Measurements from ENCODE around the gene UMODL1.

The UMODL1 gene

GRCh38 chr21:42079939-42080787 is 9.0 kb downstream of the UMODL1 start:
- no peak for DNase-seq

DNA sequence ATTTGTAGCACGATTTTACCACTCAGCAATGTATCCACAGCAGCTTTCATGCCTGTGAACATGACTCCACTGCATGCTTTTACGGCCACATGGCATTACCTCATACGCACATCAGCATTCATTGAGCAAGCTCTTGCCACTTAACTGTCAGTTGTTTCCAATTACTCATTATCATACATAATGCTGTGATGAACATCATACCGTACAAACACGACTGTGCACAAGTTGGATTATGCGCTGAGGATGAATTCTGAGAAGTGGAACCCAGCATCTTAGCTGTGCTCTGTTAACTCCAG is 9.6 kb downstream of the UMODL1 start:
- DNase-seq = peak; percentile 37

GRCh38 chr21:42081138-42081537 is 10.0 kb downstream of the UMODL1 start:
- peak; percentile 52 for DNase-seq

GRCh38 chr21:42081931-42082381 is 10.8 kb downstream of the UMODL1 start:
- no peak for DNase-seq

GRCh38 chr21:42082501-42083360 is 11.6 kb downstream of the UMODL1 start:
- no peak for DNase-seq

- no peak for DNase-seq
Observed at GRCh38 chr21:42083361-42083690, 12.2 kb downstream of the UMODL1 start.

GRCh38 chr21:42084079-42084478 is 13.0 kb downstream of the UMODL1 start:
- no peak for DNase-seq

DNA sequence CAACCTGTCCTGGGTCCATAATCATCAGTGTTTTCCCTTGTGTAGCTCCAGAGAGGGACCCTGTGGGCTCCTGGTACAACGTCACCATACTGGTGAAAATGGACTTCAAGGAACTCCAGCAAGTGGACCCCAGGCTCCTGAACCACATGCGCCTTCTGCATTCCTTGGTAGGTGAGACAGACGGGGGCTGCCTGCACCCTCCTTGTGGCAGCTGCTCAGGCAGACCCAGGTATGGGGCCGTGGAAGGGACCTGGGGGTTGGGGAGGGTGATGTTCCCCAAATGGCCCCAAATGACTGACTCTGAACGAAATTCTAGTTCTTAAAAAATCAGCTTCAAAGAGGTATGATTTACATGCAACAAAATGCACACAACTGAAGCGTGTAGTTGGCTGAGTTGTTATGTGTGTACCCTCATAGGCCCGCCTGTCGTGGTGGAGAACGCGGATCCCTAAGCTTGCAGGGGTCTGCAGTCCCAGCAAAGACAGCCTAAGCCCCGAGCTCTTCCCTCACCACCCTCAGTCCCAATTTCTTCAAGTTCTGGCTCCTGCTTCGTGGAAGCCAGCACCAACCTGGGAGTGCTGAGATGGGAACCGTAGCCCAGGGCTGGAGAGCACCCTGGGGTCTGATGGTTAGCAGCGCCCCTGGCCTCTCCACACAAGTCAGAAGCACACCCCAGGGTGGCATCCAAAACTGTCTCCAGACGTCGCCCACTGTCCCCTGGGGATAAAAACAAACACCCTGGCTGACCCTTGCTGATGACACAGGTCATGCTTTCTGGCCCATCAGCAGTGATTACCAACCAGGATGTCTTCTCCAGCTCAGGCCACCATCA is 14.3 kb downstream of the UMODL1 start:
- DNase-seq = no peak

- no peak for DNase-seq
Observed at GRCh38 chr21:42086969-42087368, 15.9 kb downstream of the UMODL1 start.

DNA sequence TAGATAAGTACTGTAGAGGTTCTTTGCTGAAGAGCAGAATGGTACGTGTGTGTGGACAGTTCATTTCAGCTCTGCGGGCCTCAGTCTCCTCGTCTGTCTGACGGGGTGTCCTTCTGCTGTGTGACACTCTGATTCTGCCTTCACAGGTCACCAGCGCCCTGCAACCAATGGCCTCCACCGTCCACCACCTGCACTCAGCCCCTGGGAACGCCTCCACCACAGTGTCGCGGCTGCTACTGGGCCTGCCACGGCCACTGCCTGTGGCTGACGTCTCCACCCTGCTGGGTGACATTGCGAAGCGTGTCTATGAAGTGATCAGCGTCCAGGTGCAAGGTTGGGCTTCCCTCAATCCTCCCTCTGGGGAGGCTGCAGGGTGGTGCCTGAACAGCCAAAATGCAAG is 17.0 kb downstream of the UMODL1 start:
- no peak for DNase-seq

DNA sequence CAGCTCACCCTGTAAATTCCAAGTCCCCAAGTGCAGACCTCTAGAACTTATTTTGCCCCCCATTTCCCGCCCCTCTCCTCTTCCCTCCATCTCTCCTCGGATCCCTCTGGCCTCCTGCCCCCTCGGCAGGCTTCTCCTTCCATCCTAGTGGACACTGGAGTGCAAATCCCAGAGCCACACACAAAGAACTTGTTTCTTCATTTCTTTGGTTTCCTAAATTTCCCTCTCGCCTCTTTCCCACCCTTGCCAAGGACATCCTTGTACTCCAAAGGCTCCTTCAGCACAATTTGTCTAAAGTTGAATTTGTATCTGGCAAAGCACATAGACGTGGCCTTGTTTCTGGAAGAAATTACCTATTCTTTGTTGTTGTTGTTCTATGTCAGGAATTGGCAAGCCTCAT is 17.5 kb downstream of the UMODL1 start:
- no peak for DNase-seq

DNA sequence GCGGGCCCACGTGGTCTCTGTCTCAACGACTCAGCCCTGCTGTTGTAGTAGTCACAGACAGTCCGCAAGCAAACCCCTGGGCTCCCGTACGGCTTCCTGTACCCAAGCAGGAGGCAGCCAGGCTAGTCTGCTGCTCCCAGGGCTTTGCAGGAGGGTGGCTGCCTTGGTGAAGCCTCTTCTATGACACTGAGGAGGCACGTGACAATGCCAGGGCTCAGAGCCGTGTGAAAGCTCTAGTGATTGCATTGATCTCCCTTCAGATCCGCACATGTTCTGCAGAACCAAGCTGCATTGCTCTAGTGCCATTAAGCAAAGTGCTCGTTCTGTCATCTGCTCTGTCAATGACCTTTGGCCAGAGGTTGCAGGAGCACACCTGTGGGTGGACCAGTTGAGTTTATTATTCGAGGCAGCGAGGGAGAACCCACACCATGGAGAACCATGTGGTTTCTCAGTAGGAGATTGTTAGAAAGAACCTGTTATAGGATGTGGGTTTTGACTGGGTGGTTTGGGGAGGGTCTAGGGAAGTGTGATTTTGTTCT is 18.0 kb downstream of the UMODL1 start:
- no peak for DNase-seq

- no peak for DNase-seq
Observed at GRCh38 chr21:42089665-42090310, 18.7 kb downstream of the UMODL1 start.

- DNase-seq = no peak
Observed at GRCh38 chr21:42091899-42092508, 20.9 kb downstream of the UMODL1 start.

DNA sequence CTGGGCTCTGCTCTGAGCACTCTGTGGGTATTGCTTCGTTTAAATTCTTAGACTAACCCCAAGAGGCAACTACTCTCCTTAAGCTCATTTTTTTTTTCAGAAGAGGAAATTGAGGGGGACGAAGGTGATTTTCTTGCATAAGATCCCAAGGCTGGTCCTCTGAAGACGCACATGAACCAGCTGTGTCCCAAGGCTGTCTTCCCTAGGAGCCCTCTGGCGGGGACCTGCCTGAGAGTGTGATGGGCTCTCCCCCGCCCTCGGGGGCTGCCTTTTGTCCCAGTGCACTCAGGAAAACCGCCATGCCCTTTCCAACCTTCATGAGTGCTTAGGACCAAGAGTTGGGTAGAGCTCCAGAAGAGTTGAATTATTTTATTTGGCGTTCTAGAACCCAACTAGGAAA is 21.7 kb downstream of the UMODL1 start:
- no peak for DNase-seq

GRCh38 chr21:42093186-42093585 is 22.1 kb downstream of the UMODL1 start:
- no peak for DNase-seq

DNA sequence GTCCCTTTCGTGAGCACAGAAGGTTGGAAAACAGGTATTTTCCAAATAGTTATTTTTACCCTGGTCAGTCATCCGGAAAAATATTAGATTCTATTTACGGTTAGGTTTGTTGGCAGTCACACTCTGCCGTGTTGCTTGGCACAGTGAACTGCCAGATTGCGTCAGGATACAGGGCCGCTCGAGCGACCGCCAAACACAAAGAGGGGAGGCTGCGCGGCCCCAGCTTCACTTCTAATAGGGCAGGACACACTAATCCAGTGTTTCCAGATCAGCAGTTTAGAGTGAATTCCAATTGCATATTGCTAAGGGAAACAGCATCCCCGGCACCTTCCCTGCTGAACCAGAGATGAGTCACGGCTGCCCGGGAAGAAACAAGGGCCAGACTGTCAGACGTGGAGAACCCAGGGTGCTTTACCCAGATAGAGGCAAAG is 22.9 kb downstream of the UMODL1 start:
- DNase-seq = no peak

GRCh38 chr21:42094811-42095210 is 23.7 kb downstream of the UMODL1 start:
- DNase-seq = no peak

DNA sequence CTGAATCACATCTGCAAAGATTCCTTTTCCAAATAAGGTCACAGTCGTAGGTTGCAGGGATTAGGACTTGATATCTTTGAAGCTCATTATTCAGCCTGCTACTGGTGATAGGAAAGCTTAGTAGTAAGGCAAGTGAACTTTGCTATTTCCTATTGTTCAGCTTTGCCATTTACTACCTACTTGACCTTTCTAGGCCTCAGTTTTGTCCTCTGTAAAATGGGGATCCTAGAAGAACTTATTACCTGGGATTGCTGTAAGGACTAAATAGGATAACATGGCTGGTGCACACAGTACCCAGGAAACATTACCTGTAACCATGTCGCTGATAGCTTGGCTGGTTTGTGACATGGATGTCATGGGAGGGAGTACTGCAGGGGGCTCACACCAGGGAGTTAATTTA is 24.5 kb downstream of the UMODL1 start:
- DNase-seq = no peak

- DNase-seq = no peak
Observed at GRCh38 chr21:42096566-42096965, 25.4 kb downstream of the UMODL1 start.

DNA sequence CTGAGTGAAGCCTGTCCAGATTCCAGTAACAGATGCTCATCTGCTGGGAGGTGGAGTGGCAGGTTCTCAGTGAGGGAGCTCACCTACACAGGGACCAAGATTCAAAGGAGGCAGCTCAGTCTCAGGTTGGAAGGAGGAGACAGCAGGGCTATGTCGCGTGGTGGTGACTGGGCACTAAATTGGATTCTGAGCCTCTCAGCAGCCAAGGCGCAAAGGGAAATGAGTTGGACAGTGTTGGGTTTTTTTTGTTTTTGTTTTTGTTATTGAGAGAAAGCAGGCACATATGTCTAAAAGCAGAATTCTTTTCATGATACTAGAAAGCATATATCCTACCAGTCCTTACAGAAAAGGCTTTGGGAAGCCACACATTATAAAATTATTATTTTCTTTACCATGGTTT is 26.2 kb downstream of the UMODL1 start:
- no peak for DNase-seq

GRCh38 chr21:42097860-42098454 is 26.8 kb downstream of the UMODL1 start:
- DNase-seq = peak; percentile 46

Data from CD4-positive, alpha-beta T cell treated with Interferon gamma for 1 hour (primary cell).